HG03558 (cell line): ENCODE measurements around the gene TKTL1.
A peak's percentile ranks its signal among the peaks of the same experiment; 100 is the strongest.
"Not testable (repeated sequence)": the region's sequence is repeated elsewhere in the genome, so short reads cannot be mapped to it uniquely, and the experiment has no call there.

Experiments
- ATAC-seq: cut with Tn5 transposase; IDR thresholded peaks from one replicate; pipeline ENCODE4 v1.9.1; 2021; ENCODE audit warnings: moderate number of reproducible peaks; ENCODE audit not compliant: unreplicated experiment; ENCODE audit errors: extremely low read depth

The TKTL1 gene

GRCh38 chrX:154295664-154296310 lies at the start of gene TKTL1:
Gene TKTL1, plus strand, starts transcription at chrX:154295795. Its CDS starts 65 bp downstream, at chrX:154295860.
- ATAC-seq: no peak

- not testable (repeated sequence) for ATAC-seq
Measured at GRCh38 chrX:154247377-154248045, 48.1 kb upstream of the TKTL1 start.

DNA sequence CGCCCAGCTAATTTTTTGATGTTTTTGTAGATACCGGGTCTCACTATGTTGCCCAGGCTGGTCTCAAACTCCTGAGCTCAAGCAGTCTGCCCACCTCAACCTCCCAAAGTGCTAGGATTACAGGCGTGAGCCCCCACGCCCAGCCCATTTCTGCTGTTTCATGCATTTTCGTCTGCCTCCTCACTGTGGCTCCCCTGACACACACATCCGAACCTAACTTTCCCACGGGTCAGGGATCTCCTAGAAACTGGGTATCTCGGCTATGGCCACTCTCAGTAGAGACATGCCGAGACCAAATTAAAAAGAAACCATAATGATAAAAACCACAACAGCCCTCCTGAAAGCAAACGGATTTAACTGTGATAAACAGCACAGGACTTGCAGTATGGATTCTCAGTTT lies 47.5 kb upstream of the TKTL1 start:
- ATAC-seq: not testable (repeated sequence)

DNA sequence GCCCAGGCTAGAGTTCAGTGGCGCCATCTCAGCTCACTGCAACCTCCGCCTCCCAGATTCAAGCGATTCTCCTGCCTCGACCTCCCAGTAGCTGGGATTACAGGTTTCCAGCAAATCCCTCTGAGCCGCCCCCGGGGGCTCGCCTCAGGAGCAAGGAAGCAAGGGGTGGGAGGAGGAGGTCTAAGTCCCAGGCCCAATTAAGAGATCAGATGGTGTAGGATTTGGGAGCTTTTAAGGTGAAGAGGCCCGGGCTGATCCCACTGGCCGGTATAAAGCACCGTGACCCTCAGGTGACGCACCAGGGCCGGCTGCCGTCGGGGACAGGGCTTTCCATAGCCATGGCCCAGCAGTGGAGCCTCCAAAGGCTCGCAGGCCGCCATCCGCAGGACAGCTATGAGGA lies 38.3 kb upstream of the TKTL1 start, which contains the start of gene OPN1MW3:
TSS of gene OPN1MW3 (plus strand) at position 301 of the 400 bp plus-strand sequence. CDS start at position 339, 38 bp downstream.
- not testable (repeated sequence) for ATAC-seq

- ATAC-seq: not testable (repeated sequence)
Measured at GRCh38 chrX:154258711-154259110, 36.9 kb upstream of the TKTL1 start.

GRCh38 chrX:154263072-154263471 lies 32.5 kb upstream of the TKTL1 start:
- ATAC-seq: not testable (repeated sequence)

GRCh38 chrX:154269245-154269644 lies 26.4 kb upstream of the TKTL1 start:
- ATAC-seq: not testable (repeated sequence)

GRCh38 chrX:154284489-154285338 lies 10.9 kb upstream of the TKTL1 start:
- ATAC-seq: peak; percentile 82

GRCh38 chrX:154286406-154286805 lies 9.2 kb upstream of the TKTL1 start:
- not testable (repeated sequence) for ATAC-seq

GRCh38 chrX:154294791-154295574 lies 612 bp upstream of the TKTL1 start, which contains the start of gene TEX28:
Gene TEX28, minus strand, starts transcription at chrX:154295124. Its CDS starts 3,007 bp downstream, at chrX:154292117.
- no peak for ATAC-seq

DNA sequence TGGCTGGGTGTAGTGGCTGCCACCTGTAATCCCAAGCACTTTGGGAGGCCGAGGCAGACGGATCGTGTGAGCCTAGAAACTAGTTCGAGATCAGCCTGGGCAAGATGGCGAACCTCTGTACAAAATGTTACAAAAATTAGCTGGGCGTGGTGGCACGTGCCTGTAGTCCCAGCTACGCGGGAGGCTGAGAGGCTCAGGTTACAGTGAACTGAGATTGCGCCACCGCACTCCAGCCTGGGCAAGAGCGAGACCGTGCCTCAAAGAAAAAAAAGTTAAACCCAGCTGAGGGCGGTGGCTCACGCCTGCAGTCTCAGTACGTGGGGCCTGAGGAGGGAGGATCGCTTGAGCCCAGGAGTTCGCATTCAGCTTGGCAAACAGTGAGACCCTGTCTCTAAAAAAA lies 1.1 kb downstream of the TKTL1 start:
- no peak for ATAC-seq

GRCh38 chrX:154298312-154298711 lies 2.7 kb downstream of the TKTL1 start:
- ATAC-seq: no peak

- ATAC-seq: no peak
Measured at GRCh38 chrX:154300816-154301215, 5.2 kb downstream of the TKTL1 start.

DNA sequence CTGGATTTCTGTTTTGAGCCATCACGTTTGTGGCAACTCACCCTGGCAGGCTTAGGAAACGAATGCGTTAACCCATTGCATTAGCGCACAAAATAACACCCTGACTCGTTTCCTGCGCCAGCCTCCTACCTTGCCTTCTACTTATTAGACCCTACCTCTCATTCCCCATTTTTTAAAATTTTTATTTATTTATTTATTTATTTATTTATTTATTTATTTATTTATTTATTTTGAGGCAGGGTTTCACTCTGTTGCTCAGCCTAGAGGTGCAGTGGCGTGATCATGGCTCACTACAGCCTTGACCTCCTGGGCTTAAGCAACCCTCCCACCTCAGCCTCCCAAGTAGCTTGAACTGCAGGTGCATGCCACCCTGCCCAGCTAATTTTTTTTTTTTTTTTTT lies 7.4 kb downstream of the TKTL1 start:
- not testable (repeated sequence) for ATAC-seq

GRCh38 chrX:154303476-154303875 lies 7.9 kb downstream of the TKTL1 start:
- ATAC-seq: no peak

- ATAC-seq: no peak
Measured at GRCh38 chrX:154304846-154305245, 9.3 kb downstream of the TKTL1 start.

GRCh38 chrX:154305541-154306205 lies 10.1 kb downstream of the TKTL1 start:
- no peak for ATAC-seq

DNA sequence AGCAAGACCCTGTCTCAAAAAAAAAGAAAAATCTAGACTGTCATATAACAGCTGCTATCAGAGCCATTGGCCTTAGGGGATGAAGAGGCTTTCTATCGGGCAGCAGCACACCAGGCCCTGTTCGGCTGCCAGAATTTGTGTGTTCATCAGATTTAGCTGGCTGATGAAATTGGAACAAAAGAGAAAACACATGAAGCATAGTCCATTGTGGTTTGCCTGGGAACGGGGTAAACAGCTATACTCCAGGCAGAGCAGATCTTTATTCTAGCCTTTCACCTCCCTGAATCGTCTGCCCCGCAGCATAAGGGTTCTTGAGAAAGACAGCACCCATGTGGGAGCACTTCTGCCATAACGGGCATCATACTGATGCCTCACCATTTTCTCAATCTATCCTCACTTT lies 11.6 kb downstream of the TKTL1 start:
- ATAC-seq: no peak
